HG02840 (cell line): Measurements from ENCODE around the gene CTDSP1.

Experiments
- ATAC-seq: cut with Tn5 transposase; IDR thresholded peaks from one replicate; pipeline ENCODE4 v1.9.1; 2021; ENCODE audit warnings: mild to moderate bottlenecking, moderate library complexity, moderate number of reproducible peaks; ENCODE audit not compliant: unreplicated experiment, low FRiP score

CTDSP1 gene

GRCh38 chr2:218398437-218399390 is 954 bp upstream of the CTDSP1 start:
- ATAC-seq = peak; percentile 0

GRCh38 chr2:218400167-218400929 is 680 bp downstream of the CTDSP1 start:
- no peak for ATAC-seq

- ATAC-seq = no peak
Measured at GRCh38 chr2:218400930-218401881, 1.5 kb downstream of the CTDSP1 start.

- no peak for ATAC-seq
Measured at GRCh38 chr2:218401890-218402289, 2.2 kb downstream of the CTDSP1 start.

DNA sequence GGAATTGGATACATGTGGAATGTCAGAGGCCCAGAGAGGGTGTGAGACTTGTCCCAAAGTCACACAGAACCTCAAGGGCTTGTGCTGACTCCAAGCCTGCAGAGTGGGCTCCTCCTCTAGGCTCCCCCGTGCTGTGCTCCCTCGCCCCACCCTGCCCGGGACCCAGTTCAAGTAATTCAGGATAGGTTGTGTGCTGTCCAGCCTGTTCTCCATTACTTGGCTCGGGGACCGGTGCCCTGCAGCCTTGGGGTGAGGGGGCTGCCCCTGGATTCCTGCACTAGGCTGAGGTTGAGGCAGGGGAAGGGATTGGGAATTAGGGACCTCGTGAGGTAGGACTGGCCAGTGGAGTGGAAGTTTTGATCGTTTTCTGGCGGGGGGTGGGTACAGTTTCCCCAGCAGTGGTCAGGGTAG is 2.8 kb downstream of the CTDSP1 start:
- no peak for ATAC-seq

DNA sequence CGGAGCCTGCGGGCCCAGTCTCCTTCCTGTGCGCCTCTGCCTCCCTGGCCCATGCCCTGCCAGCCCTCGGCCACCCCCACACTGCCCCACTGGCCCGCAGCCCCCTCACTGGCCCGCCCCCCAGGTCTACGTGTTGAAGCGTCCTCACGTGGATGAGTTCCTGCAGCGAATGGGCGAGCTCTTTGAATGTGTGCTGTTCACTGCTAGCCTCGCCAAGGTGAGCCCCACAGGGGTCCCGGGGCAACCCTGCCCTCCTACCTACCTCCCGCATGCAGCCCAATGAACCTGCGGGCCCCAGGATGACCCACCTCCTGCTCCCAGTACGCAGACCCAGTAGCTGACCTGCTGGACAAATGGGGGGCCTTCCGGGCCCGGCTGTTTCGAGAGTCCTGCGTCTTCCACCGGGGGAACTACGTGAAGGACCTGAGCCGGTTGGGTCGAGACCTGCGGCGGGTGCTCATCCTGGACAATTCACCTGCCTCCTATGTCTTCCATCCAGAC is 3.3 kb downstream of the CTDSP1 start:
- ATAC-seq = no peak

DNA sequence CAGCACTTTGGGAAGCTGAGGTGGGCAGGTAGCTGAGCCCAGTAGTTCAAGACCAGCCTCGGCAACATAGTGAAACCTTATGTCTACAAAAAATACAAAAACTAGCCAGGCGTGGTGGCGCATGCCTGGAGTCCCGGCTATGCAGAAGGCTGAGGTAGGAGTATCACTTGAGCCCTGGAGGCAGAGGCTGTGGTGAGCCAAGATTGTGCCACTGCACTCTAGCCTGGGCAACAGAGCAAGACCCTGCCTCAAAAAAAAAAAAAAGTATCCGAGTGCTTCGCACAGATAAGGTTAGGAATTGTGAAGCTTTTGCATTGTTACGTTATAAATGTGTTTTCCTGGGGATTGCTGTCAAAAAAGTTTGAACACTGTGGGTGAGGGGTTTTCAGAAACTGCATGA is 4.1 kb downstream of the CTDSP1 start:
- ATAC-seq = no peak

DNA sequence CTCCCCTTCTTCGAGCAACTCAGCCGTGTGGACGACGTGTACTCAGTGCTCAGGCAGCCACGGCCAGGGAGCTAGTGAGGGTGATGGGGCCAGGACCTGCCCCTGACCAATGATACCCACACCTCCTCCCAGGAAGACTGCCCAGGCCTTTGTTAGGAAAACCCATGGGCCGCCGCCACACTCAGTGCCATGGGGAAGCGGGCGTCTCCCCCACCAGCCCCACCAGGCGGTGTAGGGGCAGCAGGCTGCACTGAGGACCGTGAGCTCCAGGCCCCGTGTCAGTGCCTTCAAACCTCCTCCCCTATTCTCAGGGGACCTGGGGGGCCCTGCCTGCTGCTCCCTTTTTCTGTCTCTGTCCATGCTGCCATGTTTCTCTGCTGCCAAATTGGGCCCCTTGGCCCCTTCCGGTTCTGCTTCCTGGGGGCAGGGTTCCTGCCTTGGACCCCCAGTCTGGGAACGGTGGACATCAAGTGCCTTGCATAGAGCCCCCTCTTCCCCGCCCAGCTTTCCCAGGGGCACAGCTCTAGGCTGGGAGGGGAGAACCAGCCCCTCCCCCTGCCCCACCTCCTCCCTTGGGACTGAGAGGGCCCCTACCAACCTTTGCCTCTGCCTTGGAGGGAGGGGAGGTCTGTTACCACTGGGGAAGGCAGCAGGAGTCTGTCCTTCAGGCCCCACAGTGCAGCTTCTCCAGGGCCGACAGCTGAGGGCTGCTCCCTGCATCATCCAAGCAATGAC is 4.8 kb downstream of the CTDSP1 start:
- no peak for ATAC-seq

DNA sequence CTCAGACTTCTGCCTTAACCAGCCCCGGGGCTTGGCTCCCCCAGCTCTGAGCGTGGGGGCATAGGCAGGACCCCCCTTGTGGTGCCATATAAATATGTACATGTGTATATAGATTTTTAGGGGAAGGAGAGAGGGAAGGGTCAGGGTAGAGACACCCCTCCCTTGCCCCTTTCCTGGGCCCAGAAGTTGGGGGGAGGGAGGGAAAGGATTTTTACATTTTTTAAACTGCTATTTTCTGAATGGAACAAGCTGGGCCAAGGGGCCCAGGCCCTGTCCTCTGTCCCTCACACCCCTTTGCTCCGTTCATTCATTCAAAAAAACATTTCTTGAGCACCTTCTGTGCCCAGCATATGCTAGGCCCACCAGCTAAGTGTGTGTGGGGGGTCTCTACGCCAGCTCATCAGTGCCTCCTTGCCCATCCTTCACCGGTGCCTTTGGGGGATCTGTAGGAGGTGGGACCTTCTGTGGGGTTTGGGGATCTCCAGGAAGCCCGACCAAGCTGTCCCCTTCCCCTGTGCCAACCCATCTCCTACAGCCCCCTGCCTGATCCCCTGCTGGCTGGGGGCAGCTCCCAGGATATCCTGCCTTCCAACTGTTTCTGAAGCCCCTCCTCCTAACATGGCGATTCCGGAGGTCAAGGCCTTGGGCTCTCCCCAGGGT is 5.5 kb downstream of the CTDSP1 start:
- no peak for ATAC-seq

DNA sequence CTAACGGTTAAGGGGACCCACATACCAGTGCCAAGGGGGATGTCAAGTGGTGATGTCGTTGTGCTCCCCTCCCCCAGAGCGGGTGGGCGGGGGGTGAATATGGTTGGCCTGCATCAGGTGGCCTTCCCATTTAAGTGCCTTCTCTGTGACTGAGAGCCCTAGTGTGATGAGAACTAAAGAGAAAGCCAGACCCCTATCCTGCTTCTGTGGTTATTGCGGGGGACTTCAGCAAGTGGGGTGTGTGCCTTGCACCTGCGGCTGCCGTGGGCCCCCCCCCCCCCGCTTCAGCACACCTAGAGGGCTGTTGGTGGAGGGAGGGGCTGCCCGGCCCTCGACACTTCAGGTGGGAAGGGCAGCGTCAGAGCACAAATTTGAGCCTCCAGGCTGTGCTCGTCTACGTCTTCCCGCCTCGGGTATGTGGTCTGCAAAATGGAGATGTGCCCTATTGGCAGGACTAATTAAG is 6.1 kb downstream of the CTDSP1 start:
- ATAC-seq = no peak

DNA sequence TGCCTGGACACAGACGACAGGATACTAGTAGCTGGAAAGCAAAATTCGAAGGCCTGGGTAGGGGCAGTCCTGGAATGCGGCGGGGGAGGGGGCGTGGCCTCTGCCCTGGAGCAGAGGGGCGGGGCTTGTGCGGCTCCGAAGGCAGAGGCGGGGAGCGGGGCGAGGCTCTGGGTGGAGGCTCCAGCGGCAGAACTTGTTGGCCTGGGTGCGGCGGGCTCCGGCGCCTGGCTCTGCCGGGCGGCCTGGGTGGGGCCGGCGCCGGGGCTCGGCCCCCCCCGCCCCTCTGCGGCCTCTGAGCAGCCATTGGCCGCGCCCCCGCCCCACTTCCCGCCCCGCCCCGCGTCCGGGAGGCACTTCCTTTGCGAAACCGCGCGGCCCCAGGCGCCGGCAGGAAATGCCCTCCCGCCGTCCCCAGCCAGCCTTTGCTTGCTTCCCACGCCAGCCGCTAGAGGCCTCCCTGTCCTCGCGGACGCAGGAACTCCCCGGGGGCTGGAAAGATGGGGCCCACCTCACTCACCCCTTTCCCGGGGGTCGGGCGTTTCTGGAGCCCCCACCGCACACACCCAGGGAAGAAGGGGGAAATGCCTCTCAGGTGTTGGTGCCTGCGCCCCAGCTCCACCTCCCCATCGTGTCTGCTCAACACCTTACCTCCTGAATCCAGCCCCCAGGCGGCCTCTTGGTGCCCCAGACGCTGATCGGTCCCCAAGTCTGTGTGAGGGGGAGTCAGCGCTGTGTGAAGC is 6.7 kb downstream of the CTDSP1 start:
- ATAC-seq = peak; percentile 74

- ATAC-seq = peak; percentile 3
Measured at GRCh38 chr2:218406949-218407618, 7.4 kb downstream of the CTDSP1 start.

DNA sequence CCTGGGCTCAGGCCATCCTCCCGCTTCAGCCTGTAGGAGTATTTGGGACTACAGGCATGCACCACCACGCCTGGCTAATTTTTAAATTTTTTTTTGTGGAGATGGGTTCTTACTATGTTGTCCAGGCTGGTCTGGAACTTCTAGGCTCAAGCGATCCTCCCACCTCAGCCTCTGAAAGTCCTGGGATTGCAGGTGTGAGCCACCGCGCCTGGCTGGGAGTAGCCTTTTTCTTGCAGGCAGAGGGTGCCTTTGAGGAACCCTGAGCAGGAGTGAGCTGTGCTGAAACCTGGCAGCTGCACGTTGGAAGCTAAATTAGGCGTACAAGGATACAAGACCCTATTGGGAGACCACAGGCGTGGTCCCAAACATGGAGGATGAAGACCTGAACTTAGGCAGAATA is 8.0 kb downstream of the CTDSP1 start:
- ATAC-seq = no peak

GRCh38 chr2:218418321-218418716 is 18.7 kb downstream of the CTDSP1 start:
- ATAC-seq = no peak

DNA sequence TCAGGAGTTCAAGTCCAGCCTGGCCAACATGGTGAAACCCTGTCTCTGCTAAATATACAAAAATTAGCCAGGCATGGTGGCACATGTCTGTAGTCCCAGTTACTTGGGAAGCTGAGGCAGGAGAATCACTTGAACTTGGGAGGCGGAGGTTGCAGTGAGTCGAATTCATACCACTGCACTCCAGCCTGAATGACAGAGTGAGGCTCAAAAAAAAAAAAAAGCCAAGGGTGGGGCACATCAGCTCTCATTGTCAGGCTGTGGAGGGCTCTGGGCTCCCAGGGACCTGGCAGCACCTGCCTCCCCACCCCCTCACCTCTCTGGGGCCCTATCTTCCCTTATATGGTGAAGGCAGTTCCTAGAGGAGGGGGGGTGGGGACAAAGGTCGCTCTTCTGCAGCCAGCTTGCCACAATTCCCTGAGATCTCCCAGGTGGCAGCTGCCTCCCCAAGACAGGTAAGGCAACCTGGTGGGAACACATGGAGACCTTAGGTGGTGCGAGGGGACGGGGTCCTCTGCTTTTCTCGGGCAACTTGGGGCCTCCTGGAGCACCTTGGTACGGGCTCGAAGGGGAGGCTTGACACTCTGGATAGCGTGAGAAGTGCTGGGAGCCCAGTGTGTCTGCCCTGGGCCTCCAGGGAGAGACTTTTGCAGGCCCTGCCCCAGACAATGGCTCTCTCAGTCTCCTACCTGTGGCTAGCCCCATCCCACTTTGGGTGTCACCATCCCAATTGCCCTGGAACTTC is 19.2 kb downstream of the CTDSP1 start, which contains the start of gene VIL1:
Gene VIL1 (plus strand): TSS at position 407 of the 742 bp plus-strand sequence. CDS start 4,656 bp downstream, outside the sequence.
- no peak for ATAC-seq

DNA sequence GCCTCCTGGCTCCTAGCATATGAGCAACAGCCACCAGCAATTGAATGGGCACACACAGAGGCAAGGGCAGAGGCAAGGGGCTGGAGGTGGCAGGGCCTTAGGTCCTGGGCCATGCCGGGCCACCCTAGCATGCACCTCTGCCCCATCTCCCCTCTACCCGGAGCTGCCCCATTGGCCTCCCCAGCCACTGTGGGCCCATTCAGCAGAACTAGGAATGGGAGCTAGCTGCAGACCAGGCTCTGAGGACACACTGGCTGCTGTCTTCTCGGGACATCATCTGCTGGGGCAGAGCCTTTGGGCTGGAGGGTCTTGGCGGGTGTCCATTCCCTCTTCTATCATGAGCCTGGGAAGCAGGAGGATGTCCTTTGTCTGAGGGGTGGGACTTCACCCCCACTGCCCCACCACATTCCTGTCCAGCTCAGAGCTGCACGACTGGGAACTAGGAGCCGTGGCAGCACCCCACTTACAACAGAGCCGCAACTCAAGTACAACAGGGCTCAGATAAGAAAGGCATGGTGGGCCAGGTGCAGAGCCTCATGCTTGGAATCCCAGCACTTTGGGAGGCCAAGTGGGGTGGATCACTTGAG is 20.1 kb downstream of the CTDSP1 start:
- no peak for ATAC-seq

DNA sequence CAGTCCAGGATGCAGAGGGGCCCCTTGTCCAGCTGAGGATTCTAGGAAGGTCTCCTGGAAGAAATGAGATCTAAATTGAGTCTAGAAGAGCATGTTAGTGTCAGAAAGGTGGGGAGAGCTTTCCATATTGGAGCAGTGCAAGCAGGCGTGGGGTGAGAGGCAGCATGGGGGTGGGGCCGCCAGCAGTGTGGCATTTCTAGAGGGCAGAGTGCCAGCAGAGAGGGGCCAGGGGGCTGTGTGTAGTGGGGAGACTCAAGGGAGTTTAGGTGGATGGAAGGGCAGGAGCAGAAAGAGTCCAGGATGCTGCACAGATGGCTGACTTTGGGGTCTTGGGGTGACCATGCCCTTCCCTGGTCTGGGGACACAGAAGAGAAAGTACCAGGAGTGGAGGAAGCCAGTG is 21.4 kb downstream of the CTDSP1 start:
- no peak for ATAC-seq
